ENCODE data around the gene RBM17. TPM values are rescaled to one million over a fixed set of nuclear protein-coding genes. Genes with fewer than 3 reads are reported as not detected.

Gene RBM17
- total RNA-seq, 3 donors from 2014 or later (not counting 1 experiment from before 2014, with no cell fraction given): 120 to 147 (median 147) TPM

GRCh38 chr10:6045878-6046772 is 42.7 kb upstream of the RBM17 start:
- H3K36me3 Mint-ChIP-seq: no peaks in the 10 kb centered on the region
- Histone ChIP-seq H3K9me3 (ENCODE audit: control insufficient read depth, insufficient read depth, low read length) (no peaks in the 10 kb centered on the region), H3K4me3 (ENCODE audit: low read length) (no peak overlapping the region), H3K36me3 (ENCODE audit: control insufficient read depth, insufficient read depth, low read length) (no peaks in the 10 kb centered on the region), H3K4me1 (ENCODE audit: control insufficient read depth, insufficient read depth, low read length) (peaks cover 44% of the 10 kb centered on the region), H3K27me3 (ENCODE audit: control insufficient read depth, insufficient read depth, low read length) (no peaks in the 10 kb centered on the region), H3K27ac (ENCODE audit: low read length) (no peak overlapping the region)
- H3K9me3 Mint-ChIP-seq: no peaks in the 10 kb centered on the region
- no peak for DNase-seq
- H3K4me3 Mint-ChIP-seq: peak overlapping the region; percentile 28
- TF ChIP-seq, protein P1, sequence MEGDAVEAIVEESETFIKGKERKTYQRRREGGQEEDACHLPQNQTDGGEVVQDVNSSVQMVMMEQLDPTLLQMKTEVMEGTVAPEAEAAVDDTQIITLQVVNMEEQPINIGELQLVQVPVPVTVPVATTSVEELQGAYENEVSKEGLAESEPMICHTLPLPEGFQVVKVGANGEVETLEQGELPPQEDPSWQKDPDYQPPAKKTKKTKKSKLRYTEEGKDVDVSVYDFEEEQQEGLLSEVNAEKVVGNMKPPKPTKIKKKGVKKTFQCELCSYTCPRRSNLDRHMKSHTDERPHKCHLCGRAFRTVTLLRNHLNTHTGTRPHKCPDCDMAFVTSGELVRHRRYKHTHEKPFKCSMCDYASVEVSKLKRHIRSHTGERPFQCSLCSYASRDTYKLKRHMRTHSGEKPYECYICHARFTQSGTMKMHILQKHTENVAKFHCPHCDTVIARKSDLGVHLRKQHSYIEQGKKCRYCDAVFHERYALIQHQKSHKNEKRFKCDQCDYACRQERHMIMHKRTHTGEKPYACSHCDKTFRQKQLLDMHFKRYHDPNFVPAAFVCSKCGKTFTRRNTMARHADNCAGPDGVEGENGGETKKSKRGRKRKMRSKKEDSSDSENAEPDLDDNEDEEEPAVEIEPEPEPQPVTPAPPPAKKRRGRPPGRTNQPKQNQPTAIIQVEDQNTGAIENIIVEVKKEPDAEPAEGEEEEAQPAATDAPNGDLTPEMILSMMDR (IDR thresholded peaks at IDR 0.05): no peak
- intact Hi-C loops (cut with micrococcal nuclease): no loop called here
- H3K27me3 Mint-ChIP-seq (ENCODE audit: low read depth in 2 of 2): peaks cover 12 to 15% of the 10 kb centered on the region in 2 donors
- WGBS (ENCODE audit: insufficient coverage): 70% methylated on average over 8 of the region's 9 CpGs
- ATAC-seq: no peak
- H3K4me1 Mint-ChIP-seq: peaks cover 23 to 32% of the 10 kb centered on the region in 2 donors
- no peak overlapping the region for H3K27ac Mint-ChIP-seq

DNA sequence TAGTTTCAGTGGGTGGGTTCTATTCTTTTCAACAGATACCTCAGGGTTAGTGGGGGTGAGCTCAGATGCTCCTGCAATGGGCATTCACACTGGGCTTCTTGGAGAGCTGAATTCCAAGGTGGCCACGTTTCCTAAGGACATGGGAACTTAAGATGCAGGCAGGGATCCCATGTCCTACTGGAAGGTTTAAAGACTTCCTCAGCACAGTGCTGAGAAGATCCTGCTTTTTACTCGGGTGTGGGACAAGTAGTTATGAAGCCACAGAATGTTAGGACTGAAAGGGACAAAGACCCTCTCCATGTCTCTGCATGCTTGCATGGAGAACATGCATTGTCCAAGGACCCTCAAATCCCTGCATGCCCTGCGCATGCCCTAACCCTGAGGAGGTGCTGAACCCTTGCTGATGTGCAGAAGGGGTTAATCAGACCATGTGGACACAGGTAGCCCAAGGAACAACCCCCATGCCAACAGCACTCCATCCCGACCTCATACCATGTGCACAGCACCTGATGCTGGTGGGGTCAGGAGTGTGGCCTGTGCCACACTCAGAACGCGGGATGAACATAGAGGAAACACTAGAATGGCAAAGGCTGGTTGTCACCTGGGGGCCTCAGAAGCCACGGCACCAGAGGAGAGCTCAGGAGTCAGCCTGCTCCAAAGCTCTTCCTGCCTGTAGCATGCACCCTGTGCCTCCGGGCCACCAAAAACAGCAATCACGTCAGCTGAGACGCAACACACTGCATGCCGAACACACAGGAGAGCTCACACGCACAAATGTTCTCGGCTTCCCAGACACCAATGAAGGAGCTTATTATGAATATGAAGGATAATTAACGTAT is 41.8 kb upstream of the RBM17 start:
- intact Hi-C loops (cut with micrococcal nuclease): no loop called here
- no peaks in the 10 kb centered on the region for H3K36me3 ChIP-seq (ENCODE audit: control insufficient read depth, insufficient read depth, low read length)
- H3K9me3 ChIP-seq (ENCODE audit: control insufficient read depth, insufficient read depth, low read length): no peaks in the 10 kb centered on the region
- DNase-seq (no peak), ATAC-seq (no peak)
- no peak overlapping the region for H3K27ac Mint-ChIP-seq
- no peak overlapping the region for H3K4me3 ChIP-seq (ENCODE audit: low read length)
- TF ChIP-seq, protein P1 (IDR thresholded peaks at IDR 0.05): no peak
- H3K27me3 ChIP-seq (ENCODE audit: control insufficient read depth, insufficient read depth, low read length): no peaks in the 10 kb centered on the region
- no peak overlapping the region for H3K4me3 Mint-ChIP-seq
- WGBS (ENCODE audit: insufficient coverage): 94% methylated on average over 12 of the region's 14 CpGs
- H3K4me1 Mint-ChIP-seq: peaks cover 27 to 37% of the 10 kb centered on the region in 2 donors
- H3K36me3 Mint-ChIP-seq: no peaks in the 10 kb centered on the region
- H3K4me1 ChIP-seq (ENCODE audit: control insufficient read depth, insufficient read depth, low read length): peaks cover 53% of the 10 kb centered on the region
- H3K9me3 Mint-ChIP-seq: no peaks in the 10 kb centered on the region
- no peak overlapping the region for H3K27ac ChIP-seq (ENCODE audit: low read length)
- H3K27me3 Mint-ChIP-seq (ENCODE audit: low read depth in 2 of 2): peaks cover 12 to 15% of the 10 kb centered on the region in 2 donors

- H3K27me3 ChIP-seq (ENCODE audit: control insufficient read depth, insufficient read depth, low read length): no peaks in the 10 kb centered on the region
- WGBS (ENCODE audit: insufficient coverage): 92% methylated on average over 7 of the region's 7 CpGs
- Mint-ChIP-seq H3K9me3 (no peaks in the 10 kb centered on the region), H3K4me1 (peaks cover 36 to 45% of the 10 kb centered on the region in 2 donors), H3K27ac (no peak overlapping the region), H3K27me3 (ENCODE audit: low read depth in 2 of 2) (peaks cover 7 to 12% of the 10 kb centered on the region in 2 donors), H3K4me3 (no peak overlapping the region), H3K36me3 (no peaks in the 10 kb centered on the region)
- DNase-seq: no peak
- no peaks in the 10 kb centered on the region for H3K36me3 ChIP-seq (ENCODE audit: control insufficient read depth, insufficient read depth, low read length)
- H3K4me1 ChIP-seq (ENCODE audit: control insufficient read depth, insufficient read depth, low read length): peaks cover 61% of the 10 kb centered on the region
- no peak for ATAC-seq
- TF ChIP-seq, protein P1 (IDR thresholded peaks at IDR 0.05): no peak
- H3K27ac ChIP-seq (ENCODE audit: low read length): no peak overlapping the region
- H3K9me3 ChIP-seq (ENCODE audit: control insufficient read depth, insufficient read depth, low read length): no peaks in the 10 kb centered on the region
- no peak overlapping the region for H3K4me3 ChIP-seq (ENCODE audit: low read length)
- intact Hi-C loops (cut with micrococcal nuclease): no loop called here
Measured at GRCh38 chr10:6047847-6048246, 41.0 kb upstream of the RBM17 start.

Measured in natural killer cell (primary cell).